SK-N-MC (cell line): ENCODE results near the gene TSPAN1.

Source experiments
- DNase-seq: peaks from one replicate; pipeline ENCODE4 v3.0.0-alpha.2; 2011; ENCODE audit warnings: low read depth, low spot score
- H3K27ac ChIP-seq: fragments of 200-600 bp; sonication (generic); 2 replicates; pipeline ENCODE4 v1.5.1; 2016; ENCODE audit warnings: mixed run types
- H3K36me3 ChIP-seq: fragments of 200-600 bp; sonication (generic); 2 replicates; pipeline ENCODE4 v1.6.1; 2017; ENCODE audit warnings: antibody characterized with exemption, low read length, mixed read lengths; ENCODE audit not compliant: insufficient read depth
- H3K4me3 ChIP-seq: fragments of 200-600 bp; sonication (generic); 2 replicates; pipeline ENCODE4 v1.5.1; 2016
- H3K9ac ChIP-seq: fragments of 200-600 bp; sonication (generic); 2 replicates; pipeline ENCODE4 v1.8.0; 2017; ENCODE audit warnings: mixed run types, mixed read lengths; ENCODE audit not compliant: insufficient read length
- H3K9me3 ChIP-seq: fragments of 200-600 bp; sonication (generic); 2 replicates; pipeline ENCODE4 v1.6.1; 2017; ENCODE audit warnings: low read depth, mild to moderate bottlenecking, antibody characterized with exemption, low read length, moderate library complexity, mixed read lengths
- EZH2 ChIP-seq: fragments of 200-600 bp; sonication (generic); IDR thresholded peaks from one replicate; pipeline ENCODE4 v1.6.1; 2017; ENCODE audit warnings: antibody characterized with exemption
- FOXP2 ChIP-seq: optimal IDR thresholded peaks from 2 replicates; pipeline ENCODE3; 2011; ENCODE audit warnings: mild to moderate bottlenecking, moderate library complexity; ENCODE audit not compliant: insufficient read depth; ENCODE audit errors: extremely low read length, control extremely low read depth
- POLR2AphosphoS5 ChIP-seq: IDR thresholded peaks from 2 replicates; pipeline ENCODE4 v1.6.1; 2012; ENCODE audit warnings: mild to moderate bottlenecking, low read depth, low read length, borderline replicate concordance

The TSPAN1 gene

GRCh38 chr1:46190539-46190938 is 15.7 kb downstream of the TSPAN1 start:
- Histone ChIP-seq H3K9ac (no peak overlapping the region), H3K4me3 (no peak overlapping the region), H3K27ac (no peak overlapping the region), H3K9me3 (no peaks in the 10 kb centered on the region), H3K36me3 (no peaks in the 10 kb centered on the region; the same call in 1 of the 2 replicates)
- no peak for DNase-seq
- TF ChIP-seq POLR2AphosphoS5 (no peak), EZH2 (no peak), FOXP2 (no peak)

- no peaks in the 10 kb centered on the region for H3K9me3 ChIP-seq
- no peak overlapping the region for H3K27ac ChIP-seq
- no peak for DNase-seq
- no peak for TF ChIP-seq FOXP2
- no peak for TF ChIP-seq EZH2
- TF ChIP-seq POLR2AphosphoS5 = no peak
- H3K4me3 ChIP-seq = no peak overlapping the region
- no peaks in the 10 kb centered on the region; the same call in 1 of the 2 replicates for H3K36me3 ChIP-seq
- H3K9ac ChIP-seq = no peak overlapping the region
Observed at GRCh38 chr1:46191033-46191701, 16.3 kb downstream of the TSPAN1 start.

GRCh38 chr1:46192171-46192570 is 17.3 kb downstream of the TSPAN1 start:
- Histone ChIP-seq H3K9me3 (no peaks in the 10 kb centered on the region), H3K4me3 (no peak overlapping the region), H3K9ac (no peak overlapping the region), H3K27ac (no peak overlapping the region), H3K36me3 (no peaks in the 10 kb centered on the region; the same call in 1 of the 2 replicates)
- no peak for DNase-seq
- TF ChIP-seq POLR2AphosphoS5 = no peak
- no peak for TF ChIP-seq EZH2

GRCh38 chr1:46193285-46193684 is 18.4 kb downstream of the TSPAN1 start:
- no peak for DNase-seq
- Histone ChIP-seq H3K36me3 (no peaks in the 10 kb centered on the region; the same call in 1 of the 2 replicates), H3K9ac (no peak overlapping the region), H3K4me3 (no peak overlapping the region), H3K27ac (no peak overlapping the region), H3K9me3 (no peaks in the 10 kb centered on the region)
- no peak for TF ChIP-seq FOXP2
- TF ChIP-seq EZH2 = no peak
- TF ChIP-seq POLR2AphosphoS5 = no peak

GRCh38 chr1:46193984-46194570 is 19.2 kb downstream of the TSPAN1 start:
- TF ChIP-seq EZH2 (no peak), POLR2AphosphoS5 (no peak), FOXP2 (no peak)
- Histone ChIP-seq H3K27ac (no peak overlapping the region), H3K36me3 (no peaks in the 10 kb centered on the region; the same call in 1 of the 2 replicates), H3K4me3 (no peak overlapping the region), H3K9ac (no peak overlapping the region), H3K9me3 (no peaks in the 10 kb centered on the region)
- no peak for DNase-seq

GRCh38 chr1:46194641-46195193 is 19.8 kb downstream of the TSPAN1 start:
- Histone ChIP-seq H3K9ac (no peak overlapping the region), H3K36me3 (no peaks in the 10 kb centered on the region; the same call in 1 of the 2 replicates), H3K4me3 (no peak overlapping the region), H3K9me3 (no peaks in the 10 kb centered on the region), H3K27ac (no peak overlapping the region)
- TF ChIP-seq POLR2AphosphoS5 = no peak
- no peak for TF ChIP-seq EZH2
- no peak for TF ChIP-seq FOXP2
- no peak for DNase-seq

- TF ChIP-seq POLR2AphosphoS5 (no peak), FOXP2 (no peak), EZH2 (no peak)
- Histone ChIP-seq H3K27ac (no peak overlapping the region), H3K9me3 (no peaks in the 10 kb centered on the region), H3K4me3 (no peak overlapping the region), H3K36me3 (no peaks in the 10 kb centered on the region; the same call in 1 of the 2 replicates), H3K9ac (no peak overlapping the region)
- no peak for DNase-seq
Observed at GRCh38 chr1:46196609-46197008, 21.7 kb downstream of the TSPAN1 start.

- H3K4me3 ChIP-seq = peak overlapping the region; percentile 95
- peak overlapping the region; percentile 95 for H3K9ac ChIP-seq
- TF ChIP-seq EZH2 (no peak), FOXP2 (no peak), POLR2AphosphoS5 (no peak)
- H3K27ac ChIP-seq = no peak overlapping the region
- no peak for DNase-seq
- no peaks in the 10 kb centered on the region for H3K9me3 ChIP-seq
- no peaks in the 10 kb centered on the region; the same call in 1 of the 2 replicates for H3K36me3 ChIP-seq
Observed at GRCh38 chr1:46197560-46197963, 22.7 kb downstream of the TSPAN1 start.
